ENCODE measurements around the gene CDH13. TPM values are rescaled to one million over a fixed set of nuclear protein-coding genes. Genes with fewer than 3 reads are reported as not detected.

Gene CDH13
- total RNA-seq, 2 donors from 2014 or later, result 228 to 280 TPM

DNA sequence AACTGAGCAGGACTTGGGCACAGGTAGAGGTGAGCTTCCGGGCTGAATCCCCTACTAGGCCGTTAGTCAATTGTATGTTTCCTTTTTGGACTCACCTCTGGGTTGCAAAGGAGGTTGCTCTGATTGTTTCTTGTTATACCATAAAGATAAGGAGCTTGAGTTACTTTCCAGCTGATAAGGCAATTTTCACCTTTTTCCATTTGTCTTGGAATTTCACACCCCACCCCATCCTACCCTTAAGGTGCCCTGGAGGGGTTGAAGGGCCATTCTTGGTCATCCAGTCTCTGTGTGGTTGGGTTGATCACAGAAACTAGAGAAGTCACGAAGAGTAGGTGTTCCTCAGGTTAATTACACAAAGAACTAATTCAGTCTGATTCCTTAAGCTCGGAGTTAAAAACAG lies 162.2 kb downstream of the CDH13 start:
- H3K27me3 ChIP-seq (replicated peaks; ENCODE audit: insufficient read depth), result no peaks in the 10 kb centered on the region
- no peak overlapping the region for H3K27ac ChIP-seq

DNA sequence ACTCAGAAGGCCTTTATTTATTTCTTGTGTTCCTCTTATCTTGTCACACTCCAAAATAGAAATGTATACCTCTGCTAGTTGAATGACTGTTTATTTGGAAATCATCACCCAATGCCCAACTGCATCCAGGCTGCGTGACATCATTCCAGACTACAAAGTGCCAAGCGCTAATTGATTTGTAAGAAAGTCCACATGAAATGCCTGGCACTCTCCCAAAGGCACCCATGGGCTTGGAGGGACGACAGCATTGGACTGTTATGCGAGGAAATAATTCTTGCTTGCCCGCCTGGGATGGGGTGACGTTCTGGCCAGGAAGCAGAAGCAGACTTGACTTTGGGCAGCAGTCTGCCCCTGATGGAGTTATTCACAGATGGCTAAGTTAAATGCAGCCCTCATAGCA lies 165.9 kb downstream of the CDH13 start:
- no peak for ATAC-seq (ENCODE audit: insufficient number of reproducible peaks, low FRiP score, low read depth)
- H3K9me3 ChIP-seq, result no peaks in the 10 kb centered on the region
- H3K36me3 ChIP-seq, result no peaks in the 10 kb centered on the region
- TF ChIP-seq, protein P1, sequence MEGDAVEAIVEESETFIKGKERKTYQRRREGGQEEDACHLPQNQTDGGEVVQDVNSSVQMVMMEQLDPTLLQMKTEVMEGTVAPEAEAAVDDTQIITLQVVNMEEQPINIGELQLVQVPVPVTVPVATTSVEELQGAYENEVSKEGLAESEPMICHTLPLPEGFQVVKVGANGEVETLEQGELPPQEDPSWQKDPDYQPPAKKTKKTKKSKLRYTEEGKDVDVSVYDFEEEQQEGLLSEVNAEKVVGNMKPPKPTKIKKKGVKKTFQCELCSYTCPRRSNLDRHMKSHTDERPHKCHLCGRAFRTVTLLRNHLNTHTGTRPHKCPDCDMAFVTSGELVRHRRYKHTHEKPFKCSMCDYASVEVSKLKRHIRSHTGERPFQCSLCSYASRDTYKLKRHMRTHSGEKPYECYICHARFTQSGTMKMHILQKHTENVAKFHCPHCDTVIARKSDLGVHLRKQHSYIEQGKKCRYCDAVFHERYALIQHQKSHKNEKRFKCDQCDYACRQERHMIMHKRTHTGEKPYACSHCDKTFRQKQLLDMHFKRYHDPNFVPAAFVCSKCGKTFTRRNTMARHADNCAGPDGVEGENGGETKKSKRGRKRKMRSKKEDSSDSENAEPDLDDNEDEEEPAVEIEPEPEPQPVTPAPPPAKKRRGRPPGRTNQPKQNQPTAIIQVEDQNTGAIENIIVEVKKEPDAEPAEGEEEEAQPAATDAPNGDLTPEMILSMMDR (IDR thresholded peaks at IDR 0.05), result no peak
- H3K27me3 ChIP-seq (replicated peaks; ENCODE audit: insufficient read depth), result no peaks in the 10 kb centered on the region
- DNase-seq (ENCODE audit: low spot score), result no peak
- H3K4me1 ChIP-seq (ENCODE audit: control insufficient read depth in 1 of 2, low read depth in 2 of 2), result no peaks in the 10 kb centered on the region
- no peak overlapping the region for H3K4me3 ChIP-seq
- no peak overlapping the region for H3K27ac ChIP-seq

More for the DNA sequence above, 162.2 kb downstream of the CDH13 start:
- Histone ChIP-seq H3K4me1 (ENCODE audit: control insufficient read depth in 1 of 2, low read depth in 2 of 2) (no peaks in the 10 kb centered on the region), H3K36me3 (no peaks in the 10 kb centered on the region), H3K4me3 (no peak overlapping the region), H3K9me3 (no peaks in the 10 kb centered on the region)
- DNase-seq (ENCODE audit: low spot score) (no peak), ATAC-seq (ENCODE audit: insufficient number of reproducible peaks, low FRiP score, low read depth) (no peak)
- TF ChIP-seq, protein P1 (IDR thresholded peaks at IDR 0.05), result no peak

DNA sequence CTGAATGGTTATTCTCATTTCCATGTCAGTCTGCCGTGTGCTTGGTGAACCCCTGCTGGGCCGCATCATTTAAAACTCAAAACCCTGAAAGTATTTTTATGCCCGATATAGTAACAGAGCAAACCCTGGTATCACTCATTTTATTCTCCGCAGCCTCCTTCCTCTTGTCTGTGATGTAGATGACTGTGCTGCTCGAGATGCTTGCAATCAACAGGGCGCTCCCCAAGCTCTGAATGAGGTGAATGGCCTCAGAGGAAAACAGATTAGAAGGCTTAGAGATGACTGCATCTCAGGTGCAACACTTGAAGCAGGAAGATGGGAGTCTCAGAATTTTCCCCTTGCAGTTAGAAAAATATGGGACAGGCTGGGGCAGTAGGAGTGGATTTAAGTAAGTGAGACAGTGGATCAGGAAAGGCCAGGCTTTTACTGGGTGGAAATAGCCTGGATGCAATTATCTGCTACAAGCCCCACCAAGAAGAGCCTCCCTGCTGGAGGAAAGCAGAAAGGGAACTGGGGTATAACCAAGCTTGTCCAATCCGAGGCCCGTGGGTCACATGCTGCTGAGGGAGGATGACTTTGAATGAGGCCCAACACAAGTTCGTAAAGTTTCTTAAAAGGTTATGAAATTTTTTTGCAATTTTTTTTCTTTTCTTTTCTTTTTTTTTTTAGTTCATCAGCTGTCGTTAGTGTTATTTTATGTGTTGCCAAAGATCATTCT lies 166.9 kb downstream of the CDH13 start:
- no peak overlapping the region for H3K4me3 ChIP-seq
- no peak for DNase-seq (ENCODE audit: low spot score)
- no peaks in the 10 kb centered on the region for H3K9me3 ChIP-seq
- H3K27ac ChIP-seq, result no peak overlapping the region
- H3K27me3 ChIP-seq (replicated peaks; ENCODE audit: insufficient read depth), result no peaks in the 10 kb centered on the region
- no peaks in the 10 kb centered on the region for H3K4me1 ChIP-seq (ENCODE audit: control insufficient read depth in 1 of 2, low read depth in 2 of 2)
- H3K36me3 ChIP-seq, result no peaks in the 10 kb centered on the region
- TF ChIP-seq, protein P1 (IDR thresholded peaks at IDR 0.05), result no peak
- no peak for ATAC-seq (ENCODE audit: insufficient number of reproducible peaks, low FRiP score, low read depth)

DNA sequence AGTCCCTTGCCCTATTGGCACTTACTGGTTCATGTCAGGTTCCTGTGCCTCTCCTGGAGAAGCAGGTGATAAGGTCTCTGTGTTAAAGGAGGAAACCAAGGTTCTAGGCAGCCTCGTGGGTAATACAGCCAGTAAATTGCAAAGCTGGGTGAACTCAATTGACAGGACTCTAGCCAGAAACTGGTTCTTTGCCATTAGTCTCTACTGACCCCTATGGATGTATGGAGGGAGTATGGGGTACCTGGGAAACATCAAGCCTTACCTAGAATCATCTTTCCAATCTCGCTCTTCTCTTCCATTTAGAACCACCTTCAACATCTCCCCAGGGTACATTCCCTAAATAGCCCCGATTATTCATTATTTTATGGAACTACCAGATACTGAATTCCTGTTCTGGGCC lies 169.3 kb downstream of the CDH13 start:
- ATAC-seq (ENCODE audit: insufficient number of reproducible peaks, low FRiP score, low read depth) (no peak), DNase-seq (ENCODE audit: low spot score) (no peak)
- no peaks in the 10 kb centered on the region for H3K4me1 ChIP-seq (ENCODE audit: control insufficient read depth in 1 of 2, low read depth in 2 of 2)
- no peaks in the 10 kb centered on the region for H3K9me3 ChIP-seq
- H3K27me3 ChIP-seq (replicated peaks; ENCODE audit: insufficient read depth), result no peaks in the 10 kb centered on the region
- no peak overlapping the region for H3K4me3 ChIP-seq
- TF ChIP-seq, protein P1 (IDR thresholded peaks at IDR 0.05), result no peak
- H3K36me3 ChIP-seq, result no peaks in the 10 kb centered on the region
- H3K27ac ChIP-seq, result no peak overlapping the region

DNA sequence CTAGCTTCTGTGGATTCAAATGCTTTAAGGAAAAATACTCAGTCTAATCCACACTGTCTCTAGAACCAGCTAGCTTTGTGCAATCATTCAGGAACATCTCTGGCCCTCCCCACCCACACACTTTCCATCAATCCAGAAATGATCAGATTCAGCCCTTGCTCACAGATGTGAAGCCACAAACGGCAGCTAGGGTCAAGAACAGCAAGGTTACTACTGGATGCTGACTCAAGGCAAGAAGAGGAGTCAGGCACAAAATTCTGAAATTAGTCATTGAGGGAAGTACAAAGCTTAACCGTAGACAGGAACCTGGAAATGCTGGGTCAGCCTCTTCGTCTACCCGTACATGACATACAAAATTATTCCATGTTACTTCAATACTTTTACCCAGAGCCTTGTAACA lies 174.6 kb downstream of the CDH13 start:
- H3K27ac ChIP-seq, result no peak overlapping the region
- no peaks in the 10 kb centered on the region for H3K9me3 ChIP-seq
- TF ChIP-seq, protein P1 (IDR thresholded peaks at IDR 0.05), result no peak
- H3K4me1 ChIP-seq (ENCODE audit: control insufficient read depth in 1 of 2, low read depth in 2 of 2), result peaks cover 0 to 16% of the 10 kb centered on the region in 2 donors
- no peaks in the 10 kb centered on the region for H3K36me3 ChIP-seq
- H3K27me3 ChIP-seq (replicated peaks; ENCODE audit: insufficient read depth), result no peaks in the 10 kb centered on the region
- no peak overlapping the region for H3K4me3 ChIP-seq
- DNase-seq (ENCODE audit: low spot score) (no peak), ATAC-seq (ENCODE audit: insufficient number of reproducible peaks, low FRiP score, low read depth) (no peak)
